K562 (cell line): ENCODE data around the gene OR2AJ1. TPM values are rescaled to one million over a fixed set of nuclear protein-coding genes. Genes with fewer than 3 reads are reported as not detected.
A peak's percentile ranks its signal among the peaks of the same experiment; 100 is the strongest.

Source experiments
- ATAC-seq: fragments of 200-7000 bp; cut with Tn5 transposase; 3 replicates; pipeline ENCODE4 v1.9.1; 2020; ENCODE audit warnings: moderate library complexity
- BruUV-seq: library from RNA; stranded (reverse); fragments of 400-500 nt; replicated peaks from 2 replicates; lab custom pipeline; 2021; lab: Mats Ljungman, UMichigan
- CTCF ChIA-PET: fragments of 300-600 bp; formaldehyde crosslinking; extraction: SDS; loops from one replicate; lab custom pipeline; 2021; ENCODE audit warnings: low intra/inter-chr PET ratio; lab: Yijun Ruan, JAX
- POLR2A ChIA-PET: fragments of 300-600, 350-650 bp; sonication (Branson Sonifier 250); formaldehyde crosslinking; extraction: SDS; loops from one replicate; lab custom pipeline; 2021; ENCODE audit warnings: antibody characterized with exemption, inconsistent platforms; lab: Yijun Ruan, JAX
- DNase-seq, 4 experiments: peaks; one replicate each; pipeline versions ENCODE4 v3.0.0 to v3.0.0-alpha.2; 2011 to 2018; ENCODE audit warnings: low spot score in 3 of 4, mixed read lengths in 3 of 4; ENCODE audit errors: extremely low read depth in 1 of 4
- FAIRE-seq: peaks from 2 replicates; lab custom pipeline; 2011; peaks lifted over from hg19 to GRCh38; lab: Jason Lieb, UNC
- H2AFZ ChIP-seq: 2 replicates; pipeline ENCODE4 v1.6.0; 2011; ENCODE audit warnings: low read depth, low read length, control low read depth, inconsistent platforms
- H3K27ac ChIP-seq: fragments of 200-600 bp; 3 replicates; pipeline ENCODE4 v1.8.0; 2011; ENCODE audit warnings: low read depth, mild to moderate bottlenecking, control low read depth, inconsistent platforms, low read length, moderate library complexity, mixed read lengths; ENCODE audit errors: extremely low read depth
- H3K27me3 ChIP-seq, 2 experiments: fragments of 300-600 bp in 1 of 2; 2 replicates in 1 of 2; 3 replicates in 1 of 2; pipeline versions ENCODE4 v1.6.0 to v1.8.0; 2011; ENCODE audit warnings: inconsistent platforms in 2 of 2, low read length in 2 of 2, mild to moderate bottlenecking in 1 of 2, mixed read lengths in 1 of 2, moderate library complexity in 1 of 2; ENCODE audit not compliant: control insufficient read depth in 2 of 2, insufficient read depth in 2 of 2
- H3K36me3 ChIP-seq: fragments of 300-600 bp; 3 replicates; pipeline ENCODE4 v1.8.0; 2011; ENCODE audit warnings: mild to moderate bottlenecking, low read length, inconsistent platforms; ENCODE audit not compliant: control insufficient read depth, insufficient read depth
- H3K4me1 ChIP-seq, 2 experiments: fragments of 200-600 bp in 1 of 2; replicated peaks in 1 of 2; 2 replicates in 1 of 2; 3 replicates in 1 of 2; pipeline versions ENCODE4 v1.5.1 to v1.8.0; 2011; ENCODE audit warnings: inconsistent platforms in 2 of 2, low read length in 2 of 2, mild to moderate bottlenecking in 1 of 2, mixed read lengths in 1 of 2, moderate library complexity in 1 of 2; ENCODE audit not compliant: control insufficient read depth in 2 of 2, insufficient read depth in 2 of 2
- H3K4me2 ChIP-seq: 2 replicates; pipeline ENCODE4 v1.6.1; 2011; ENCODE audit warnings: low read length, control low read depth, inconsistent platforms, mixed read lengths; ENCODE audit not compliant: insufficient read depth
- H3K4me3 ChIP-seq: fragments of 200-600 bp; sonication (generic), shearing (Covaris generic); 2 replicates; pipeline ENCODE4 v1.5.1; 2016; ENCODE audit warnings: control low read depth, inconsistent platforms
- H3K79me2 ChIP-seq: fragments of 200-600 bp; 3 replicates; pipeline ENCODE4 v1.8.0; 2011; ENCODE audit warnings: low read length, inconsistent platforms; ENCODE audit not compliant: control insufficient read depth, insufficient read depth
- H3K9ac ChIP-seq, 2 experiments: 2 replicates each; pipeline versions ENCODE4 v1.6.0 to v1.6.1; 2011; ENCODE audit warnings: low read depth in 2 of 2, low read length in 2 of 2, control low read depth in 1 of 2, inconsistent platforms in 1 of 2, mild to moderate bottlenecking in 1 of 2, mixed read lengths in 1 of 2; ENCODE audit not compliant: insufficient read depth in 1 of 2
- H3K9me1 ChIP-seq: one replicate; pipeline ENCODE4 v1.6.0; 2011; ENCODE audit warnings: inconsistent platforms, mild to moderate bottlenecking, low read length, moderate library complexity; ENCODE audit not compliant: control insufficient read depth, insufficient read depth
- H3K9me3 ChIP-seq: replicated peaks from 2 replicates; pipeline ENCODE4 v1.5.1; 2011; ENCODE audit warnings: low read depth, low read length, inconsistent platforms; ENCODE audit not compliant: control insufficient read depth, insufficient read depth
- H4K20me1 ChIP-seq: replicated peaks from 2 replicates; pipeline ENCODE4 v1.6.1; 2011; ENCODE audit warnings: low read length, inconsistent platforms, mixed read lengths; ENCODE audit not compliant: control insufficient read depth, insufficient read depth
- CEBPZ ChIP-seq: fragments of 150-350 bp; IDR thresholded peaks from 2 replicates; pipeline ENCODE4 v1.6.1; 2014; ENCODE audit warnings: low read depth, mild to moderate bottlenecking, low read length, borderline replicate concordance
- EGR1 ChIP-seq: fragments of 450-650 bp; conservative IDR thresholded peaks from 2 replicates; pipeline ENCODE4 v1.6.1; 2017; ENCODE audit warnings: mild to moderate bottlenecking
- FOXK1 ChIP-seq: sonication (generic); formaldehyde crosslinking; IDR thresholded peaks from 2 replicates; pipeline ENCODE4 v1.8.0; 2022; ENCODE audit warnings: missing genetic modification reagents, mild to moderate bottlenecking, borderline replicate concordance
- KDM1A ChIP-seq, 2 experiments: fragments of 450-650 bp; IDR thresholded peaks; 2 replicates each; pipeline ENCODE4 v1.6.1; 2016; ENCODE audit warnings: mild to moderate bottlenecking in 2 of 2
- RAD51 ChIP-seq: fragments of 450-650 bp; IDR thresholded peaks from 2 replicates; pipeline ENCODE4 v1.7.1; 2016; ENCODE audit warnings: low read depth, mild to moderate bottlenecking, borderline replicate concordance
- U2AF1 ChIP-seq: fragments of 200-400 bp; formaldehyde crosslinking; optimal IDR thresholded peaks from 2 replicates; pipeline ENCODE3; 2017; ENCODE audit warnings: mild to moderate bottlenecking, low read depth, low read length, moderate library complexity
- WGBS: fragments of 100-300 bp; shearing (Covaris generic); methylation state at CpG from one replicate; pipeline ENCODE4 v1.1.6; 2016; ENCODE audit warnings: low coverage, mixed read lengths; ENCODE audit not compliant: insufficient coverage; ENCODE audit errors: missing lambda C conversion rate; 5-methylcytosine and 5-hydroxymethylcytosine counted together
- in situ Hi-C: fragments of 300-500 bp; cut with MboI; formaldehyde crosslinking; loops from 4 replicates; pipeline ENCODE4 v1.15.0; 2018; ENCODE audit warnings: inconsistent platforms, mixed read lengths
- intact Hi-C: fragments of 100-400 bp; cut with micrococcal nuclease; formaldehyde crosslinking; loops from 2 replicates; pipeline ENCODE4 v1.14.2; 2022
- polyA plus RNA-seq, 8 experiments: library from polyadenylated mRNA; depleted of rRNA in 4 of 8; stranded (reverse) in 5 of 8; unstranded in 3 of 8; fragments of >200 nt; fragmentation: Nextera tagmentation in 2 of 8; fragmentation: Illumina TruSeq in 1 of 8; extraction: Ambion mirVana in 2 of 8; extraction: Trizol in 1 of 8; gene quantifications; 2 replicates each; pipeline versions ENCODE4 v1.2.1 to v1.2.3, GENCODE V29; 2011 to 2014; ENCODE audit warnings: inconsistent platforms in 1 of 8, missing spikeins in 1 of 8
- total RNA-seq, 7 experiments: library from RNA; depleted of rRNA in 6 of 7; stranded (reverse); fragments of >200 nt in 6 of 7; fragmentation: Illumina TruSeq in 2 of 7; extraction: Trizol in 2 of 7; gene quantifications; 2 replicates each; pipeline versions ENCODE4 v1.2.1 to v1.2.3, GENCODE V29; 2011 to 2021; ENCODE audit warnings: low replicate concordance in 1 of 7

OR2AJ1 gene
- total and polyA plus RNA-seq, 9 of the 15 experiments (the other 6 are each of a cell fraction or from before 2014, with no cell fraction given) = not detected

DNA sequence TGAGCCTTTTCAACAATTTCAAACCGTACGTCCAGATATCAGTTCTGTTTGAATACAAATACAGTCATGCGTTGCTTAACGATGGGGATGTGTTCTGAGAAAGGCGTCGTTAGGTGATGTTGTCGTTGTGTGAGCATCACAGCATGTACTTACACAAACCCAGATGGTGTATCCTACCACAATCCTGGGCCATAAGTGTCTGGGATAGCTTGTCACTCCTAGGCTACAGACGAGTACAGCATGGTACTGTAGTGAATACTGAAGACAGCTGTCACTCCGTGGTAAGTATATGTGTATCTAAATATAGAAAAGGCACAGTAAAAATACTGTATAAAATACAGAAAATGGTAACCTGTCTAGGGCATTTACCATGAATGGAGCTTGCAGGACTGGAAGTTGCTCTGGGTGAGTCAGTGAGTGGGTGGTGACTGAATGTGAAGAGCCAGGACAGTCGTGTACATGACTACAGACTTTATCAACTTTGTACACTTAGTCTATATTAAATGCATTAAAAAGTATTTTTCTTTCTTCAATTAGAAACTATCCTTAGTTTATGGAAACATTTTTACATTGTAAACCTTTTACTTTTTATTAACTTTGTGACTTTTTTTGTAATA is 39.8 kb upstream of the OR2AJ1 start:
- ChIA-PET CTCF (no interaction called here), POLR2A (interaction anchor here (0.9 to 1.2 kb wide), 3 partner anchors 11 to 42 kb away, joined by 3 to 6 read pairs (median 4); partner anchors contain the start of gene OR2W3)
- no peaks in the 10 kb centered on the region; a peak in 1 of 5 replicates for H3K4me1 ChIP-seq
- intact Hi-C loops = no loop called here
- no peaks in the 10 kb centered on the region for H3K79me2 ChIP-seq
- DNase-seq (peak in 1 of 4 experiments; percentile 20), FAIRE-seq (peak; percentile 42), ATAC-seq (peak; percentile 76)
- H3K9me3 ChIP-seq = no peaks in the 10 kb centered on the region
- H3K27ac ChIP-seq = no peak overlapping the region
- 65% methylated on average over 10 of the region's 10 CpGs for WGBS
- peak overlapping the region; percentile 15; the same call in 1 of the 2 replicates for H2AFZ ChIP-seq
- H3K9me1 ChIP-seq = no peaks in the 10 kb centered on the region
- no peak overlapping the region for H3K9ac ChIP-seq
- TF ChIP-seq U2AF1 = no peak
- TF ChIP-seq KDM1A (IDR thresholded peaks at IDR 0.05) = 0 out of 4 replicates have a peak, but pooled peaks of 1 of the 2 experiments have one; percentile 9
- peak; percentile 82 for TF ChIP-seq EGR1
- no peaks in the 10 kb centered on the region for H4K20me1 ChIP-seq
- BruUV-seq = no TSS peak
- H3K36me3 ChIP-seq = no peaks in the 10 kb centered on the region
- H3K4me3 ChIP-seq = no peak overlapping the region
- in situ Hi-C loops = no loop called here
- H3K4me2 ChIP-seq = no peak overlapping the region
- H3K27me3 ChIP-seq = no peaks in the 10 kb centered on the region

DNA sequence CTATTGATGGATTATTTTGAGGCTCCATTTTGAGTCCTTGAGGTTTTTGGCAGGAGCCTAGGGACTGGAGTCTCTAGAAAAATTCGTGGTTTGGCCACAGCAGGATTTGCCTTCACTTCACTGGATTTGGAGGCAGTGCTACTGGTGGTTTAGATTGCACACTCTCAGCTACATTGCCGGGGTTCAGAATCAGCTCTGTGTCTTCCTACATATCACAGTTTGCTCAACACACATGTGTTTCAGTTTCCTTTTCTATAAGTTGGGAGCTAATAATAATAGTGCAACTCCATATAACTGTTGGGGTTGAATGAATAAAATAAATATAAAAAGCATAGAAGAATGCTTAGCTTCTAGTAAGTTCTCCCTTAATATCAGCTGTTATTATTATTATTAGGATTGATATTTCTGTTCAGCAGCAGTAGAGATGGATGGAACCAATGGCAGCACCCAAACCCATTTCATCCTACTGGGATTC is 29.5 kb upstream of the OR2AJ1 start, which contains the start of gene OR2W3:
TSS of gene OR2W3 (plus strand) at position 425 of the 475 bp plus-strand sequence. CDS start at position 425, 0 bp downstream.
- DNase-seq (no peak), ATAC-seq (no peak), FAIRE-seq (no peak)
- ChIA-PET POLR2A (interaction anchor here (0.7 to 1.6 kb wide), 3 partner anchors 9 to 337 kb away, joined by 4 to 6 read pairs (median 4); no protein-coding TSS in a partner anchor), CTCF (no interaction called here)
- Histone ChIP-seq H3K27ac (no peak within 1 kb of the TSS), H3K4me1 (no peaks in the 10 kb centered on the region), H2AFZ (no peak within 1 kb of the TSS), H3K9ac (no peak within 1 kb of the TSS), H3K79me2 (no peaks in the 10 kb centered on the region), H3K27me3 (no peaks in the 10 kb centered on the region), H3K9me1 (no peaks in the 10 kb centered on the region), H3K36me3 (no peaks in the 10 kb centered on the region), H3K4me2 (no peak within 1 kb of the TSS), H3K9me3 (no peaks in the 10 kb centered on the region; the same call in none of the 2 replicates), H3K4me3 (no peak within 1 kb of the TSS), H4K20me1 (no peaks in the 10 kb centered on the region)
- WGBS = 10% methylated on average over 2 of the region's 2 CpGs
- in situ Hi-C loops = no loop called here
- no peak for TF ChIP-seq CEBPZ
- TF ChIP-seq FOXK1 = no peak
- TF ChIP-seq RAD51 = no peak
- BruUV-seq = no TSS peak
- intact Hi-C loops = no loop called here
